HepG2 (cell line): ENCODE measurements around the gene RCN1. TPM values are rescaled to one million over a fixed set of nuclear protein-coding genes. Genes with fewer than 3 reads are reported as not detected.

Experiments used
- AGO1 ChIP-seq: fragments of 200-400 bp; formaldehyde crosslinking; IDR thresholded peaks from 2 replicates; pipeline ENCODE4 v1.6.1; 2017; ENCODE audit warnings: mild to moderate bottlenecking, low read depth, low read length, moderate library complexity; ENCODE audit not compliant: poor library complexity, severe bottlenecking
- ARID4A ChIP-seq: sonication (generic); formaldehyde crosslinking; IDR thresholded peaks from 2 replicates; pipeline ENCODE4 v1.5.0; 2020; ENCODE audit warnings: mild to moderate bottlenecking, missing genetic modification reagents, borderline replicate concordance
- GFI1 ChIP-seq: sonication (generic); formaldehyde crosslinking; IDR thresholded peaks from 2 replicates; pipeline ENCODE4 v1.5.0; 2020; ENCODE audit warnings: missing genetic modification reagents, mild to moderate bottlenecking, borderline replicate concordance
- NCOR1 ChIP-seq: fragments of 200-600 bp; sonication (generic); IDR thresholded peaks from 2 replicates; pipeline ENCODE4 v1.7.0; 2017; ENCODE audit warnings: antibody characterized with exemption, low read length, borderline replicate concordance
- NONO ChIP-seq, 2 experiments: fragments of 450-650 bp in 1 of 2; sonication (generic) in 1 of 2; formaldehyde crosslinking in 1 of 2; IDR thresholded peaks in 1 of 2; conservative IDR thresholded peaks in 1 of 2; 2 replicates each; pipeline versions ENCODE4 v1.6.1 to v1.8.0; 2017 to 2022; ENCODE audit warnings: mild to moderate bottlenecking in 1 of 2, missing genetic modification reagents in 1 of 2, moderate library complexity in 1 of 2
- SMAD9 ChIP-seq: sonication (generic); formaldehyde crosslinking; IDR thresholded peaks from 2 replicates; pipeline ENCODE4 v1.5.1; 2020; ENCODE audit warnings: mild to moderate bottlenecking, missing genetic modification reagents
- TCF12 ChIP-seq, 2 experiments: fragments of 450-650 bp in 1 of 2; sonication (generic) in 1 of 2; formaldehyde crosslinking in 1 of 2; IDR thresholded peaks; 2 replicates each; pipeline versions ENCODE4 v1.6.1 to v1.8.0; 2017 to 2022; ENCODE audit warnings: antibody characterized with exemption in 1 of 2, mild to moderate bottlenecking in 1 of 2, missing genetic modification reagents in 1 of 2, moderate library complexity in 1 of 2
- ZFP90 ChIP-seq: sonication (generic); formaldehyde crosslinking; IDR thresholded peaks from 2 replicates; pipeline ENCODE4 v1.8.0; 2022; ENCODE audit warnings: missing genetic modification reagents, mild to moderate bottlenecking, inconsistent platforms, borderline replicate concordance
- ZNF253 ChIP-seq: sonication (generic); formaldehyde crosslinking; IDR thresholded peaks from 2 replicates; pipeline ENCODE4 v1.8.0; 2022; ENCODE audit warnings: mild to moderate bottlenecking, missing genetic modification reagents, borderline replicate concordance
- ZNF407 ChIP-seq: sonication (generic); formaldehyde crosslinking; IDR thresholded peaks from one replicate; pipeline ENCODE4 v1.5.1; 2020; ENCODE audit warnings: mild to moderate bottlenecking, missing genetic modification reagents; ENCODE audit errors: not compliant biosample characterization
- ZNF558 ChIP-seq: sonication (generic); formaldehyde crosslinking; IDR thresholded peaks from 2 replicates; pipeline ENCODE4 v1.9.0; 2022; ENCODE audit warnings: mild to moderate bottlenecking, missing genetic modification reagents, borderline replicate concordance
- ZNF780A ChIP-seq: sonication (generic); formaldehyde crosslinking; IDR thresholded peaks from 2 replicates; pipeline ENCODE4 v1.8.0; 2022; ENCODE audit warnings: mild to moderate bottlenecking, missing genetic modification reagents, moderate library complexity
- polyA plus RNA-seq, 8 experiments: library from polyadenylated mRNA; depleted of rRNA in 3 of 8; stranded (reverse) in 7 of 8; unstranded in 1 of 8; fragments of >200 nt; fragmentation: Illumina TruSeq in 4 of 8; extraction: Trizol in 4 of 8; gene quantifications; 2 replicates each; pipeline versions ENCODE4 v1.2.1 to v1.2.3, GENCODE V29; 2011 to 2016; ENCODE audit warnings: low read depth in 4 of 8, missing spikeins in 1 of 8, mixed read lengths in 1 of 8; ENCODE audit not compliant: insufficient read depth in 1 of 8
- total RNA-seq, 5 experiments: library from RNA; depleted of rRNA; stranded (reverse); fragments of >200 nt; fragmentation: Illumina TruSeq; extraction: Trizol; gene quantifications; 2 replicates each; pipeline ENCODE4 v1.2.3, GENCODE V29; 2016; ENCODE audit warnings: low read depth in 1 of 5

RCN1 gene
- total and polyA plus RNA-seq, 2 of the 13 experiments (the other 11 are each of a cell fraction or from before 2014, with no cell fraction given) = 22.0 to 28.5 TPM

GRCh38 chr11:32090545-32091370, at the start of gene RCN1 (continued):
- no peak for TF ChIP-seq ZNF407
- TF ChIP-seq AGO1 = no peak
- no peak for TF ChIP-seq NCOR1
- 0 out of 2 replicates have a peak, but pooled peaks have one; percentile 55 for TF ChIP-seq ZNF558
- peak; percentile 20; the same call in 1 of the 2 replicates for TF ChIP-seq ARID4A
- no peak for TF ChIP-seq NONO (IDR thresholded peaks at IDR 0.05)
- TF ChIP-seq NONO (CRISPR knock-in tag; conservative IDR thresholded peaks at IDR 0.05) = no peak
- 0 out of 2 replicates have a peak, but pooled peaks have one; percentile 34 for TF ChIP-seq GFI1 (CRISPR knock-in tag)
- 0 out of 2 replicates have a peak, but pooled peaks have one; percentile 30 for TF ChIP-seq ZNF780A (CRISPR knock-in tag)
- TF ChIP-seq ZNF253 = peak; percentile 28; the same call in 1 of the 2 replicates
- no peak; the same call in 1 of the 2 replicates for TF ChIP-seq ZFP90 (CRISPR knock-in tag)
- no peak for TF ChIP-seq TCF12 (IDR thresholded peaks at IDR 0.05)
- 0 out of 2 replicates have a peak, but pooled peaks have one; percentile 50 for TF ChIP-seq TCF12 (CRISPR knock-in tag; IDR thresholded peaks at IDR 0.05)
- no peak for TF ChIP-seq SMAD9
